Neural progenitor cell (in vitro differentiated cells): ENCODE measurements around the gene SLC23A2. TPM values are rescaled to one million over a fixed set of nuclear protein-coding genes. Genes with fewer than 3 reads are reported as not detected.

Experiments
- DNase-seq: peaks from one replicate; pipeline ENCODE4 v3.0.0-alpha.2; 2016; ENCODE audit warnings: low spot score
- H2AFZ ChIP-seq: fragments of 200-600 bp; sonication (generic); replicated peaks from 2 replicates; pipeline ENCODE4 v1.6.1; 2016; ENCODE audit warnings: antibody characterized with exemption
- H3F3A ChIP-seq: fragments of 200-600 bp; sonication (generic); 2 replicates; pipeline ENCODE4 v1.6.1; 2016; ENCODE audit warnings: antibody characterized with exemption, low read depth
- H3K27ac ChIP-seq: fragments of 200-600 bp; sonication (generic); 2 replicates; pipeline ENCODE4 v1.5.1; 2016; ENCODE audit warnings: mild to moderate bottlenecking
- H3K27me3 ChIP-seq: fragments of 200-600 bp; sonication (generic); 2 replicates; pipeline ENCODE4 v1.6.1; 2016; ENCODE audit warnings: mild to moderate bottlenecking, moderate library complexity
- H3K36me3 ChIP-seq: fragments of 200-600 bp; sonication (generic); 2 replicates; pipeline ENCODE4 v1.5.1; 2016
- H3K4me1 ChIP-seq: fragments of 200-600 bp; sonication (generic); 2 replicates; pipeline ENCODE4 v1.6.1; 2016; ENCODE audit warnings: mixed run types
- H3K4me2 ChIP-seq: fragments of 200-600 bp; sonication (generic); 2 replicates; pipeline ENCODE4 v1.6.1; 2016
- H3K4me3 ChIP-seq: fragments of 200-600 bp; sonication (generic); 2 replicates; pipeline ENCODE4 v1.5.1; 2016
- H3K79me2 ChIP-seq: fragments of 200-600 bp; sonication (generic); 2 replicates; pipeline ENCODE4 v1.6.1; 2016; ENCODE audit warnings: low read depth
- H3K9ac ChIP-seq: fragments of 200-600 bp; sonication (generic); 2 replicates; pipeline ENCODE4 v1.6.1; 2016
- H3K9me3 ChIP-seq: fragments of 200-600 bp; sonication (generic); 2 replicates; pipeline ENCODE4 v1.5.1; 2016; ENCODE audit warnings: low read depth
- H4K20me1 ChIP-seq: fragments of 200-600 bp; sonication (generic); 2 replicates; pipeline ENCODE4 v1.6.1; 2016; ENCODE audit warnings: low read depth
- H3K27ac Mint-ChIP-seq: 3 replicates; pipeline ENCODE4 v1.8.0; 2021; ENCODE audit warnings: mixed read lengths
- H3K27me3 Mint-ChIP-seq: 2 replicates; pipeline ENCODE4 v1.8.0; 2022; ENCODE audit warnings: low read depth, mild to moderate bottlenecking, inconsistent platforms, moderate library complexity, mixed read lengths; ENCODE audit not compliant: insufficient read depth
- H3K36me3 Mint-ChIP-seq: 3 replicates; pipeline ENCODE4 v1.8.0; 2021; ENCODE audit warnings: mixed read lengths
- H3K4me1 Mint-ChIP-seq: 3 replicates; pipeline ENCODE4 v1.8.0; 2021; ENCODE audit warnings: mixed read lengths
- H3K4me3 Mint-ChIP-seq: 3 replicates; pipeline ENCODE4 v1.8.0; 2021; ENCODE audit warnings: mild to moderate bottlenecking, moderate library complexity, mixed read lengths
- H3K9me3 Mint-ChIP-seq: 3 replicates; pipeline ENCODE4 v1.8.0; 2020; ENCODE audit warnings: mixed read lengths
- EZH2 ChIP-seq: fragments of 200-600 bp; sonication (generic); IDR thresholded peaks from 2 replicates; pipeline ENCODE4 v1.6.1; 2017; ENCODE audit warnings: antibody characterized with exemption, mild to moderate bottlenecking, moderate library complexity
- EZH2phosphoT487 ChIP-seq: fragments of 200-600 bp; sonication (generic); IDR thresholded peaks from 2 replicates; pipeline ENCODE4 v1.6.1; 2017; ENCODE audit warnings: antibody characterized with exemption
- total RNA-seq: library from RNA; depleted of rRNA; stranded (reverse); fragments of >200 nt; gene quantifications from 2 replicates; pipeline ENCODE4 v1.2.3, GENCODE V29; 2015; ENCODE audit warnings: low replicate concordance
- TF ChIP-seq, protein P1 (sequence below): fragments of 200-600 bp; sonication (generic); IDR thresholded peaks from 2 replicates; pipeline ENCODE4 v1.5.1; 2017; ENCODE audit warnings: antibody characterized with exemption, mild to moderate bottlenecking

SLC23A2 gene
- total RNA-seq, 1 donor from 2014 or later = 13.0 TPM

DNA sequence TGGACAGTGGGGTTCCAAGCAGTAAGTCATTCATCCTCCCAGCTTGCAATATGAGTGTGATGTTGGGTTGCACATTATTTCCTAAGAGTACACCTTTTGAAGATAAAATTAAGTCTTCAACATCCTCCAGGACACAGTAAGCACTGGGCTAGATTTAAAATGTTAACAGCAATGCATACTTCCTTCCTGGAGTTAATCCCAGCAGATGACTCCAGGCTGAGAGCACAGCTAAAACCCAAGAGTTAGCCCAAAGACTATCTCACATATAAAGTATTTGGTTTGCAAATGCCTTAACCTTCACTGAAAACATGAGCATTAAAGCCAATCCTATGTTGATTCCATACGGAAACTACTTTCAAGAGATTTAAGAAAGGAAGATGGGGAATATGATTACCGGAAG, 69.2 kb downstream of the SLC23A2 start:
- no peaks in the 10 kb centered on the region for H3K4me1 ChIP-seq
- H3K4me2 ChIP-seq = no peak overlapping the region
- Mint-ChIP-seq H3K9me3 (no peaks in the 10 kb centered on the region), H3K4me1 (no peaks in the 10 kb centered on the region), H3K27ac (no peak overlapping the region), H3K4me3 (no peak overlapping the region), H3K27me3 (no peaks in the 10 kb centered on the region), H3K36me3 (no peaks in the 10 kb centered on the region)
- H3F3A ChIP-seq = no peaks in the 10 kb centered on the region
- no peak overlapping the region for H2AFZ ChIP-seq
- no peaks in the 10 kb centered on the region for H3K79me2 ChIP-seq
- H3K27me3 ChIP-seq = no peaks in the 10 kb centered on the region
- H3K9ac ChIP-seq = no peak overlapping the region
- H3K27ac ChIP-seq = no peak overlapping the region
- DNase-seq = no peak
- no peaks in the 10 kb centered on the region for H3K36me3 ChIP-seq
- TF ChIP-seq EZH2phosphoT487 (no peak), EZH2 (no peak)
- TF ChIP-seq, protein P1, sequence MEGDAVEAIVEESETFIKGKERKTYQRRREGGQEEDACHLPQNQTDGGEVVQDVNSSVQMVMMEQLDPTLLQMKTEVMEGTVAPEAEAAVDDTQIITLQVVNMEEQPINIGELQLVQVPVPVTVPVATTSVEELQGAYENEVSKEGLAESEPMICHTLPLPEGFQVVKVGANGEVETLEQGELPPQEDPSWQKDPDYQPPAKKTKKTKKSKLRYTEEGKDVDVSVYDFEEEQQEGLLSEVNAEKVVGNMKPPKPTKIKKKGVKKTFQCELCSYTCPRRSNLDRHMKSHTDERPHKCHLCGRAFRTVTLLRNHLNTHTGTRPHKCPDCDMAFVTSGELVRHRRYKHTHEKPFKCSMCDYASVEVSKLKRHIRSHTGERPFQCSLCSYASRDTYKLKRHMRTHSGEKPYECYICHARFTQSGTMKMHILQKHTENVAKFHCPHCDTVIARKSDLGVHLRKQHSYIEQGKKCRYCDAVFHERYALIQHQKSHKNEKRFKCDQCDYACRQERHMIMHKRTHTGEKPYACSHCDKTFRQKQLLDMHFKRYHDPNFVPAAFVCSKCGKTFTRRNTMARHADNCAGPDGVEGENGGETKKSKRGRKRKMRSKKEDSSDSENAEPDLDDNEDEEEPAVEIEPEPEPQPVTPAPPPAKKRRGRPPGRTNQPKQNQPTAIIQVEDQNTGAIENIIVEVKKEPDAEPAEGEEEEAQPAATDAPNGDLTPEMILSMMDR = no peak
- no peaks in the 10 kb centered on the region for H4K20me1 ChIP-seq
- H3K9me3 ChIP-seq = no peaks in the 10 kb centered on the region
- H3K4me3 ChIP-seq = no peak overlapping the region

DNA sequence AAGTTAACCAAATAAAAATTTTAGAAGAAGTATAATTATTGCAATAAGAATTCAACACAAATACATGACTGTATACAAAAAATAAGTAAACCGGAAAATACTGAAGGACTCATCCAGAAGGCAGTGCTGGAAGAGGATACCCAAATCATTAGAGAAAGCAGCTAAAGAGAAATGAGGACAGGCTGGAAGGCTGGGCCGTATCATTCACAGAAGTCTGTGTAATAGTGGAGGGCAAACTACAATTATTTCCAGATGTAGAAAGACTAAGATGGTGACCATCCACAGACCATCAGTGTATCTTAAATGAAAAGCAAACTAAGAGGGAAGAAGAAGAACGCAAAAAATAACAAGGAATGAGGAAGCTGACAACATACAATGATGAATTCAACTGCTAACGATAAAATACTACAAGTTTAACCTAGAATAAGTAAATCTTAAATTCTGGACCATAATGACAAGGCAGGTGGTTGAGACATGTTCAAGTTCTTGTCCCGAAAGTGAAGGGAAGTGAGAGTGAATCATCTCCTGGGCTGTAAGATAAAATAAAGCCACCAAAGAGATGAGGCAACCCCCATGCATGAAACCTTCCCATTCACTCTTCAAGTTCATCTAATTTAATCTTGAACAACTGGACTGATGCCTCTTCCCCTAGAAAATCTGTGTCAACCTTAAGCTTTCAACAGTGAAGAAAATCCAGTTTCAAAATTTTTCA, 71.5 kb downstream of the SLC23A2 start:
- Histone ChIP-seq H4K20me1 (no peaks in the 10 kb centered on the region), H3K9me3 (no peaks in the 10 kb centered on the region), H3K4me2 (no peak overlapping the region), H3K79me2 (no peaks in the 10 kb centered on the region), H3K27me3 (no peaks in the 10 kb centered on the region), H3K4me3 (no peak overlapping the region), H2AFZ (no peak overlapping the region), H3F3A (no peaks in the 10 kb centered on the region), H3K9ac (no peak overlapping the region), H3K4me1 (no peaks in the 10 kb centered on the region), H3K36me3 (no peaks in the 10 kb centered on the region), H3K27ac (no peak overlapping the region)
- Mint-ChIP-seq H3K27ac (no peak overlapping the region), H3K27me3 (peaks cover 2% of the 10 kb centered on the region), H3K4me3 (no peak overlapping the region), H3K36me3 (peaks cover 4% of the 10 kb centered on the region), H3K4me1 (peaks cover 7% of the 10 kb centered on the region), H3K9me3 (no peaks in the 10 kb centered on the region)
- DNase-seq = no peak
- TF ChIP-seq EZH2phosphoT487 = no peak
- no peak for TF ChIP-seq EZH2
- TF ChIP-seq, protein P1 = no peak

DNA sequence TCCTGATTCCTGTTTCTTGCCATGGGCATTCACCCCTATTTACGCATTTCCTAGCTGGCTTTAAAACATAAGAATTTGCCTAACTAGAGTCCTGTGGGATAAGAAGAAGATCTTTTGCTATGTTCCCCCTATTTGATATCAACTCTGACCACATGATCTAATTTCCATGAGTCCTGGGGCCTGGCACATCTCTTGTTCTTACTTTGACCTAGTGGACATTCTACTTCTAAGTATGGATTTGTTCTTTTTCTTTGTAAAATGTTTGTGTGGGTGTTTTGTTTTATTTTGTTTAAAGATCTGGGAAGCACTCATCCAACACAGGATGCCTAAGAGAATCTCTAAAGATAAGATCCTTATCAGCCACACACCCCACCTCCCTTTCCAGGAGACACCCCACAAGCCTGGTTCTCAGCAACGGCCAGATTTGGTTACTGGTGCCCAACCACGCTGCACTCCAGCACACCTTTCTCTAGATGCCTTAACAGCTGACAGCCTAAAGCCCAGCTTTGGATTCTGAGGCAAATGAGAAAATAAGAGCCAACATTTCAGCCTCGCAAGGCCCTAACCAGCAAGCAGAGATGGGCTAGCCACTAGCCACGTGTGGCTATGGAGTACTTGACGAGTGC, 74.7 kb downstream of the SLC23A2 start:
- Histone ChIP-seq H3K79me2 (no peaks in the 10 kb centered on the region), H3K27me3 (no peaks in the 10 kb centered on the region), H3K9me3 (no peaks in the 10 kb centered on the region), H3K4me1 (peaks cover 3% of the 10 kb centered on the region), H3K4me2 (no peak overlapping the region), H3F3A (no peaks in the 10 kb centered on the region), H3K4me3 (no peak overlapping the region), H3K36me3 (no peaks in the 10 kb centered on the region), H2AFZ (no peak overlapping the region), H4K20me1 (no peaks in the 10 kb centered on the region), H3K27ac (no peak overlapping the region), H3K9ac (no peak overlapping the region)
- Mint-ChIP-seq H3K4me1 (peaks cover 16% of the 10 kb centered on the region), H3K36me3 (peaks cover 4% of the 10 kb centered on the region), H3K4me3 (no peak overlapping the region), H3K27me3 (peaks cover 2% of the 10 kb centered on the region), H3K27ac (no peak overlapping the region), H3K9me3 (no peaks in the 10 kb centered on the region)
- TF ChIP-seq, protein P1 = no peak
- TF ChIP-seq EZH2 (no peak), EZH2phosphoT487 (no peak)
- no peak for DNase-seq
